ENCODE data around the gene DHCR24. TPM values are rescaled to one million over a fixed set of nuclear protein-coding genes. Genes with fewer than 3 reads are reported as not detected.
A peak's percentile ranks its signal among the peaks of the same experiment; 100 is the strongest.

Gene DHCR24
- polyA plus RNA-seq, 2 of the 4 experiments (the other 2 are of a cell fraction), result 29.9 to 33.3 TPM

DNA sequence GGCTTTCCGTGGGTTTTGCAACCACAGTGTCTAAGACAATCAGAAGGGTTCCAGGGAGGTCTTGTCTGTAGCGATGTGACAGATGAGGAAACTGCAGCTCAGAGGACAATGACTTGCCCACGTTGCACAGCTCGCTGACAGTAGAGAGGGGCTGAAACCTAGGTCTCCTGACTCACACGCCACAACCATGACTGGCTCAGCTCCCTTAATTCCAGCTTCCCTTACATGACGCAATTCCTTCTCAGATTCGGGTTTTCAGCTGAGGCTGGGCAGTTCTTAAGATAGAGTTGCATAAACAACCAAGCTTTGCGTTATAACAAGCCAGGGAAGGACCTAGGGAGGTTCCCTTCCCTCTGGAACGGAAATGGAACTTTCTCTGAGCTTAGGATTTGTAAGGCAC is 36.3 kb downstream of the DHCR24 start:
- no peak overlapping the region for H3K4me3 ChIP-seq
- ChIA-PET POLR2A (no interaction called here), CTCF (interaction anchor here (0.9 to 1.3 kb wide), 2 partner anchors 35 to 94 kb away, joined by 4 to 5 read pairs; no protein-coding TSS in a partner anchor)
- ATAC-seq (no peak), DNase-seq (ENCODE audit: low read depth in 1 of 2, low spot score in 1 of 2) (no peak), FAIRE-seq (no peak)
- H3K4me2 ChIP-seq, result peak overlapping the region; percentile 25
- peaks cover 17% of the 10 kb centered on the region for H3K4me1 ChIP-seq
- 77% methylated on average over 9 of the region's 9 CpGs for WGBS (ENCODE audit: missing lambda C conversion rate)
- no peaks in the 10 kb centered on the region for H3K9me3 ChIP-seq
- TF ChIP-seq CBX8 (IDR thresholded peaks at IDR 0.05) (no peak), ZFP36 (IDR thresholded peaks at IDR 0.05; ENCODE audit: borderline replicate concordance, partially characterized antibody) (no peak), MYC (IDR thresholded peaks at IDR 0.05; ENCODE audit: borderline replicate concordance, low read length) (no peak), KDM5A (IDR thresholded peaks at IDR 0.05) (no peak), PHF8 (IDR thresholded peaks at IDR 0.05; ENCODE audit: borderline replicate concordance, low read depth) (no peak), EP300 (IDR thresholded peaks at IDR 0.05) (no peak), NFE2L2 (conservative IDR thresholded peaks at IDR 0.05; ENCODE audit: low read length) (no peak), ESRRA (IDR thresholded peaks at IDR 0.05; ENCODE audit: borderline replicate concordance, low read length) (no peak)
- TF ChIP-seq, protein P1, sequence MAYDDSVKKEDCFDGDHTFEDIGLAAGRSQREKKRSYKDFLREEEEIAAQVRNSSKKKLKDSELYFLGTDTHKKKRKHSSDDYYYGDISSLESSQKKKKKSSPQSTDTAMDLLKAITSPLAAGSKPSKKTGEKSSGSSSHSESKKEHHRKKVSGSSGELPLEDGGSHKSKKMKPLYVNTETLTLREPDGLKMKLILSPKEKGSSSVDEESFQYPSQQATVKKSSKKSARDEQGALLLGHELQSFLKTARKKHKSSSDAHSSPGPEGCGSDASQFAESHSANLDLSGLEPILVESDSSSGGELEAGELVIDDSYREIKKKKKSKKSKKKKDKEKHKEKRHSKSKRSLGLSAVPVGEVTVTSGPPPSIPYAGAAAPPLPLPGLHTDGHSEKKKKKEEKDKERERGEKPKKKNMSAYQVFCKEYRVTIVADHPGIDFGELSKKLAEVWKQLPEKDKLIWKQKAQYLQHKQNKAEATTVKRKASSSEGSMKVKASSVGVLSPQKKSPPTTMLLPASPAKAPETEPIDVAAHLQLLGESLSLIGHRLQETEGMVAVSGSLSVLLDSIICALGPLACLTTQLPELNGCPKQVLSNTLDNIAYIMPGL (CRISPR knock-in tag; IDR thresholded peaks at IDR 0.05; ENCODE audit: borderline replicate concordance), result no peak
- TF ChIP-seq, protein P2, sequence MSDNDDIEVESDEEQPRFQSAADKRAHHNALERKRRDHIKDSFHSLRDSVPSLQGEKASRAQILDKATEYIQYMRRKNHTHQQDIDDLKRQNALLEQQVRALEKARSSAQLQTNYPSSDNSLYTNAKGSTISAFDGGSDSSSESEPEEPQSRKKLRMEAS (IDR thresholded peaks at IDR 0.05), result no peak
- TF ChIP-seq, protein P3, sequence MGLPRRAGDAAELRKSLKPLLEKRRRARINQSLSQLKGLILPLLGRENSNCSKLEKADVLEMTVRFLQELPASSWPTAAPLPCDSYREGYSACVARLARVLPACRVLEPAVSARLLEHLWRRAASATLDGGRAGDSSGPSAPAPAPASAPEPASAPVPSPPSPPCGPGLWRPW (IDR thresholded peaks at IDR 0.05), result no peak
- H3K27ac ChIP-seq, result no peak overlapping the region

DNA sequence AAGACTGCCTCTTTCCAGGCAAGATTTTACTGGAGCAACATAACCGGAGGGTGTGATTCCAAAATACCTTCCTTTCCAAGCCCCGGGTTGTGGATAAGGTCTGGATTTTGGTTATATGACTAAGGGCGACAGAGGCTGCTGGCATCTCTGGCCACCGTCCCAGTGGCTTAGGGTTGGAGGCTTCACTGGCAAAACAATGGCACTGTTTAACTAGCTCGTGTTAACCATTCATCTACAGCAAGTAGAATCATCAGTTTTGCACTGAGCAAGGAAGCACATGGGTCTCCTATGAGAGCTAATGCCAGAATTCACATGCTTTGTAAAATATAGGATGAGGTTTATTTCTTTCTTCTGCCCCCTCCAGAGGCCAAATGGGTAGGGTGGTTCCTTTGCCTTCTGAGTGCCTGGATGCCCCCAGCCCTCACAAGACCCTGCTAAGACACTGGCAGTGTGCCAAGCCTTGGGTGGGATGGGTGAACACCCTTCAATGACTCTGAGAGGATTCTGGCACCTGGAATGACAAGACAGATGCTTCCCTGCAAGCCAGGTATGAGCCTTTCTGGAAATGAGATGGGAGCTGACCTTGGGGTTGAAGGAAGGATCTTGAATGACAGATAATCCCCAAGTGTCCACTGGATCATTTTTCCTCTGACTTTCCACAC is 36.8 kb downstream of the DHCR24 start:
- WGBS (ENCODE audit: missing lambda C conversion rate), result 19% methylated on average over 5 of the region's 5 CpGs
- ChIA-PET POLR2A (no interaction called here), CTCF (interaction anchor here (0.9 to 1.3 kb wide), 2 partner anchors 35 to 95 kb away, joined by 4 to 5 read pairs; no protein-coding TSS in a partner anchor)
- no peak; a peak in 1 of 6 replicates for ATAC-seq
- H3K4me2 ChIP-seq, result peak overlapping the region; percentile 25
- FAIRE-seq, result no peak
- TF ChIP-seq EHMT2 (IDR thresholded peaks at IDR 0.05; ENCODE audit: low read depth), result no peak
- TF ChIP-seq, protein P3 (IDR thresholded peaks at IDR 0.05), result no peak
- TF ChIP-seq, protein P4, sequence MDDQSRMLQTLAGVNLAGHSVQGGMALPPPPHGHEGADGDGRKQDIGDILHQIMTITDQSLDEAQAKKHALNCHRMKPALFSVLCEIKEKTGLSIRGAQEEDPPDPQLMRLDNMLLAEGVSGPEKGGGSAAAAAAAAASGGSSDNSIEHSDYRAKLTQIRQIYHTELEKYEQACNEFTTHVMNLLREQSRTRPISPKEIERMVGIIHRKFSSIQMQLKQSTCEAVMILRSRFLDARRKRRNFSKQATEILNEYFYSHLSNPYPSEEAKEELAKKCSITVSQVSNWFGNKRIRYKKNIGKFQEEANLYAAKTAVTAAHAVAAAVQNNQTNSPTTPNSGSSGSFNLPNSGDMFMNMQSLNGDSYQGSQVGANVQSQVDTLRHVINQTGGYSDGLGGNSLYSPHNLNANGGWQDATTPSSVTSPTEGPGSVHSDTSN (IDR thresholded peaks at IDR 0.05), result no peak
- TF ChIP-seq FOXS1 (CRISPR knock-in tag; IDR thresholded peaks at IDR 0.05), result no peak
- no peak for TF ChIP-seq NPAS2 (CRISPR knock-in tag; IDR thresholded peaks at IDR 0.05; ENCODE audit: borderline replicate concordance)
- no peak for TF ChIP-seq CEBPB (IDR thresholded peaks at IDR 0.05)
- TF ChIP-seq ZNF302 (CRISPR knock-in tag; IDR thresholded peaks at IDR 0.05), result no peak
- TF ChIP-seq HOXA7 (CRISPR knock-in tag; IDR thresholded peaks at IDR 0.05), result no peak
- TF ChIP-seq CHD4 (IDR thresholded peaks at IDR 0.05; ENCODE audit: borderline replicate concordance), result no peak
- TF ChIP-seq, protein P2 (IDR thresholded peaks at IDR 0.05), result no peak
- TF ChIP-seq FOSB (CRISPR knock-in tag; IDR thresholded peaks at IDR 0.05), result no peak
- no peak for TF ChIP-seq POLR2AphosphoS2 (conservative IDR thresholded peaks at IDR 0.05; ENCODE audit: low read length)
- TF ChIP-seq MAFK (IDR thresholded peaks at IDR 0.05; ENCODE audit: partially characterized antibody), result no peak
- no peak for TF ChIP-seq KDM1A (IDR thresholded peaks at IDR 0.05; ENCODE audit: low read depth)
- TF ChIP-seq, protein P5, sequence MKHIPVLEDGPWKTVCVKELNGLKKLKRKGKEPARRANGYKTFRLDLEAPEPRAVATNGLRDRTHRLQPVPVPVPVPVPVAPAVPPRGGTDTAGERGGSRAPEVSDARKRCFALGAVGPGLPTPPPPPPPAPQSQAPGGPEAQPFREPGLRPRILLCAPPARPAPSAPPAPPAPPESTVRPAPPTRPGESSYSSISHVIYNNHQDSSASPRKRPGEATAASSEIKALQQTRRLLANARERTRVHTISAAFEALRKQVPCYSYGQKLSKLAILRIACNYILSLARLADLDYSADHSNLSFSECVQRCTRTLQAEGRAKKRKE (CRISPR knock-in tag; IDR thresholded peaks at IDR 0.05; ENCODE audit: low read depth), result no peak
- TF ChIP-seq EP300 (IDR thresholded peaks at IDR 0.05), result no peak
- H3K4me3 ChIP-seq, result no peak overlapping the region
- DNase-seq (ENCODE audit: low read depth in 1 of 2, low spot score in 1 of 2), result no peak
- no peaks in the 10 kb centered on the region for H3K9me3 ChIP-seq
- peaks cover 15% of the 10 kb centered on the region for H3K4me1 ChIP-seq
- 0 out of 6 replicates have a peak overlapping the region, but pooled peaks of 1 of the 2 experiments have one; percentile 31 for H3K27ac ChIP-seq

Data from A549 (cell line).